HCT116 (cell line): Measurements from ENCODE around the gene LUC7L2. TPM values are rescaled to one million over a fixed set of nuclear protein-coding genes. Genes with fewer than 3 reads are reported as not detected.

ENCODE experiments used
- ATAC-seq: fragments of 200-7000 bp; cut with Tn5 transposase; 2 replicates; pipeline ENCODE4 v1.9.1; 2020; ENCODE audit warnings: mild to moderate bottlenecking, moderate library complexity
- BruUV-seq: library from RNA; stranded (reverse); fragments of 400-500 nt; replicated peaks from 2 replicates; lab custom pipeline; 2021; lab: Mats Ljungman, UMichigan
- CTCF ChIA-PET: fragments of 300-600 bp; sonication (Branson Sonifier 250); formaldehyde crosslinking; loops from one replicate; lab custom pipeline; 2021; ENCODE audit warnings: antibody characterized with exemption; lab: Charles Lee
- POLR2A ChIA-PET: fragments of 300-600, 350-600 bp; sonication (Branson Sonifier 250); formaldehyde crosslinking; loops from one replicate; lab custom pipeline; 2021; ENCODE audit warnings: antibody characterized with exemption; lab: Charles Lee
- RAD21 ChIA-PET, 2 experiments: fragments of 300-600 bp; sonication (Branson Sonifier 250); formaldehyde crosslinking; loops; one replicate each; lab custom pipeline; 2023; ENCODE audit warnings: low total read pairs in 2 of 2; ENCODE audit not compliant: uncharacterized antibody in 2 of 2, unreplicated experiment in 2 of 2, low non-redundant PET in 1 of 2; lab: Charles Lee
- DNase-seq: peaks from one replicate; pipeline ENCODE4 v3.0.0-alpha.2; 2010; ENCODE audit warnings: low read depth, low spot score
- H2AFZ ChIP-seq: fragments of 200-600 bp; shearing (Covaris generic), sonication (generic); 2 replicates; pipeline ENCODE4 v1.6.1; 2017; ENCODE audit warnings: low read depth, mixed run types, mixed read lengths, antibody characterized with exemption, low read length; ENCODE audit not compliant: poor library complexity, severe bottlenecking
- H3K27ac ChIP-seq: 2 replicates; pipeline ENCODE4 v1.5.1; 2012; ENCODE audit warnings: low read depth, low read length
- H3K27me3 ChIP-seq: fragments of 200-600 bp; sonication (generic); 2 replicates; pipeline ENCODE4 v1.6.1; 2016; ENCODE audit warnings: mixed run types, low read length, mixed read lengths; ENCODE audit not compliant: insufficient read depth
- H3K36me3 ChIP-seq, 2 experiments: fragments of 200-500 bp in 1 of 2; fragments of 200-600 bp in 1 of 2; sonication (Bioruptor generic) in 1 of 2; sonication (generic) in 1 of 2; 2 replicates each; pipeline versions ENCODE4 v1.5.1 to v1.6.1; 2014 to 2016; ENCODE audit warnings: low read length in 2 of 2, inconsistent platforms in 1 of 2, mixed read lengths in 1 of 2, mixed run types in 1 of 2; ENCODE audit not compliant: insufficient read depth in 2 of 2, control insufficient read depth in 1 of 2
- H3K4me1 ChIP-seq, 2 experiments: fragments of 200-600 bp in 1 of 2; sonication (generic) in 1 of 2; 2 replicates each; pipeline versions ENCODE4 v1.5.1 to v1.6.1; 2012 to 2017; ENCODE audit warnings: low read length in 2 of 2, inconsistent platforms in 1 of 2, mild to moderate bottlenecking in 1 of 2, mixed read lengths in 1 of 2, mixed run types in 1 of 2, moderate library complexity in 1 of 2; ENCODE audit not compliant: insufficient read depth in 2 of 2, control insufficient read depth in 1 of 2
- H3K4me2 ChIP-seq: fragments of 200-600 bp; sonication (generic); 2 replicates; pipeline ENCODE4 v1.6.1; 2017; ENCODE audit warnings: mixed run types, low read length, mixed read lengths
- H3K4me3 ChIP-seq, 2 experiments: fragments of 200-600 bp in 1 of 2; sonication (generic) in 1 of 2; replicated peaks in 1 of 2; 2 replicates each; pipeline ENCODE4 v1.5.1; 2011 to 2016; ENCODE audit warnings: low read length in 2 of 2, control low read depth in 1 of 2, low read depth in 1 of 2, mild to moderate bottlenecking in 1 of 2, mixed read lengths in 1 of 2, mixed run types in 1 of 2
- H3K79me2 ChIP-seq: fragments of 200-600 bp; sonication (generic); 2 replicates; pipeline ENCODE4 v1.6.1; 2017; ENCODE audit warnings: mild to moderate bottlenecking, mixed run types, low read length, moderate library complexity, mixed read lengths; ENCODE audit not compliant: insufficient read depth
- H3K9ac ChIP-seq: fragments of 200-600 bp; sonication (generic); 2 replicates; pipeline ENCODE4 v1.6.1; 2016; ENCODE audit warnings: low read length, mixed read lengths
- H3K9me2 ChIP-seq: fragments of 200-600 bp; sonication (generic), shearing (Covaris generic); 2 replicates; pipeline ENCODE4 v1.6.1; 2017; ENCODE audit warnings: mixed run types, mild to moderate bottlenecking, moderate library complexity; ENCODE audit not compliant: insufficient read depth
- H3K9me3 ChIP-seq, 2 experiments: fragments of 200-500 bp in 1 of 2; fragments of 200-600 bp in 1 of 2; sonication (Bioruptor generic) in 1 of 2; sonication (generic) in 1 of 2; 2 replicates each; pipeline ENCODE4 v1.6.1; 2014 to 2017; ENCODE audit warnings: low read length in 2 of 2, mixed read lengths in 2 of 2, inconsistent platforms in 1 of 2, low read depth in 1 of 2, mild to moderate bottlenecking in 1 of 2, mixed run types in 1 of 2, moderate library complexity in 1 of 2; ENCODE audit not compliant: control insufficient read depth in 1 of 2, insufficient read depth in 1 of 2
- H4K20me1 ChIP-seq: fragments of 200-600 bp; sonication (generic), shearing (Covaris generic); 2 replicates; pipeline ENCODE4 v1.6.1; 2017; ENCODE audit warnings: mixed run types, mild to moderate bottlenecking, moderate library complexity; ENCODE audit not compliant: insufficient read depth
- ATF3 ChIP-seq: IDR thresholded peaks from 2 replicates; pipeline ENCODE4 v1.6.1; 2012
- EGR1 ChIP-seq: IDR thresholded peaks from 2 replicates; pipeline ENCODE4 v1.6.1; 2012; ENCODE audit warnings: low read depth
- ELF1 ChIP-seq: IDR thresholded peaks from 2 replicates; pipeline ENCODE4 v1.6.1; 2012; ENCODE audit warnings: low read depth, borderline replicate concordance
- FOSL1 ChIP-seq: IDR thresholded peaks from 2 replicates; pipeline ENCODE4 v1.6.1; 2012; ENCODE audit warnings: low read depth
- JUND ChIP-seq: IDR thresholded peaks from 2 replicates; pipeline ENCODE4 v1.6.1; 2012
- POLR2A ChIP-seq: IDR thresholded peaks from 2 replicates; pipeline ENCODE4 v1.7.0; 2011; ENCODE audit warnings: borderline replicate concordance; ENCODE audit not compliant: insufficient read depth, insufficient read length; ENCODE audit errors: extremely low read depth
- POLR2AphosphoS5 ChIP-seq: IDR thresholded peaks from 2 replicates; pipeline ENCODE4 v1.6.1; 2011; ENCODE audit warnings: mild to moderate bottlenecking, low read depth, low read length, moderate library complexity
- REST ChIP-seq: IDR thresholded peaks from 2 replicates; pipeline ENCODE4 v1.6.1; 2012; ENCODE audit warnings: low read depth
- SIN3A ChIP-seq: IDR thresholded peaks from 2 replicates; pipeline ENCODE4 v1.6.1; 2012; ENCODE audit warnings: low read depth
- SP1 ChIP-seq: IDR thresholded peaks from 2 replicates; pipeline ENCODE4 v1.6.1; 2012; ENCODE audit warnings: low read depth
- SRF ChIP-seq: IDR thresholded peaks from 2 replicates; pipeline ENCODE4 v1.6.1; 2012; ENCODE audit warnings: low read depth
- TCF7L2 ChIP-seq: IDR thresholded peaks from 2 replicates; pipeline ENCODE4 v1.7.0; 2011; ENCODE audit warnings: borderline replicate concordance, inconsistent platforms; ENCODE audit not compliant: insufficient read depth, insufficient read length; ENCODE audit errors: extremely low read depth
- intact Hi-C: fragments of 100-400 bp; cut with micrococcal nuclease; formaldehyde crosslinking; loops from 2 replicates; pipeline ENCODE4 v1.10.0; 2022
- total RNA-seq: library from RNA; stranded (reverse); gene quantifications from one replicate; pipeline ENCODE4 v1.2.1, GENCODE V29; 2021; ENCODE audit not compliant: unreplicated experiment

The LUC7L2 gene
- total RNA-seq, 1 experiment from 2014 or later: 98.8 TPM

GRCh38 chr7:139366400-139366799 is 6.7 kb downstream of the LUC7L2 start:
- H3K9me2 ChIP-seq: no peaks in the 10 kb centered on the region
- ChIA-PET POLR2A (no interaction called here), RAD21 (no interaction called here), CTCF (no interaction called here)
- no peak overlapping the region for H2AFZ ChIP-seq
- BruUV-seq: no TSS peak
- peaks cover 11 to 19% of the 10 kb centered on the region in 2 experiments for H3K36me3 ChIP-seq
- ATAC-seq (no peak), DNase-seq (no peak)
- H3K27ac ChIP-seq: no peak overlapping the region
- TF ChIP-seq SP1 (no peak), POLR2AphosphoS5 (no peak), FOSL1 (no peak), SIN3A (no peak), SRF (no peak), REST (no peak), JUND (no peak), ELF1 (no peak), ATF3 (no peak), EGR1 (no peak), TCF7L2 (no peak), POLR2A (no peak)
- intact Hi-C loops: no loop called here
- no peak overlapping the region for H3K4me3 ChIP-seq
- no peak overlapping the region for H3K9ac ChIP-seq
- no peak overlapping the region for H3K4me2 ChIP-seq
- H3K4me1 ChIP-seq: peaks cover 6 to 9% of the 10 kb centered on the region in 2 experiments; a peak in 3 of 4 replicates
- peaks cover 100% of the 10 kb centered on the region for H3K79me2 ChIP-seq
- peaks cover 37% of the 10 kb centered on the region; the same call in 1 of the 2 replicates for H4K20me1 ChIP-seq
- H3K9me3 ChIP-seq: no peaks in the 10 kb centered on the region
- no peaks in the 10 kb centered on the region for H3K27me3 ChIP-seq
